ENCODE data around the gene PRDM10. TPM values are rescaled to one million over a fixed set of nuclear protein-coding genes. Genes with fewer than 3 reads are reported as not detected.

Gene PRDM10
- total RNA-seq, 4 donors from 2014 or later, result 5.1 to 8.6 (median 7.6) TPM

GRCh38 chr11:129946256-129946655, 56.4 kb downstream of the PRDM10 start:
- TF ChIP-seq POLR2A (IDR thresholded peaks at IDR 0.05; ENCODE audit: low read depth) (no peak), EP300 (IDR thresholded peaks at IDR 0.05) (no peak), POLR2AphosphoS5 (IDR thresholded peaks at IDR 0.05) (no peak)
- TF ChIP-seq, protein P1, sequence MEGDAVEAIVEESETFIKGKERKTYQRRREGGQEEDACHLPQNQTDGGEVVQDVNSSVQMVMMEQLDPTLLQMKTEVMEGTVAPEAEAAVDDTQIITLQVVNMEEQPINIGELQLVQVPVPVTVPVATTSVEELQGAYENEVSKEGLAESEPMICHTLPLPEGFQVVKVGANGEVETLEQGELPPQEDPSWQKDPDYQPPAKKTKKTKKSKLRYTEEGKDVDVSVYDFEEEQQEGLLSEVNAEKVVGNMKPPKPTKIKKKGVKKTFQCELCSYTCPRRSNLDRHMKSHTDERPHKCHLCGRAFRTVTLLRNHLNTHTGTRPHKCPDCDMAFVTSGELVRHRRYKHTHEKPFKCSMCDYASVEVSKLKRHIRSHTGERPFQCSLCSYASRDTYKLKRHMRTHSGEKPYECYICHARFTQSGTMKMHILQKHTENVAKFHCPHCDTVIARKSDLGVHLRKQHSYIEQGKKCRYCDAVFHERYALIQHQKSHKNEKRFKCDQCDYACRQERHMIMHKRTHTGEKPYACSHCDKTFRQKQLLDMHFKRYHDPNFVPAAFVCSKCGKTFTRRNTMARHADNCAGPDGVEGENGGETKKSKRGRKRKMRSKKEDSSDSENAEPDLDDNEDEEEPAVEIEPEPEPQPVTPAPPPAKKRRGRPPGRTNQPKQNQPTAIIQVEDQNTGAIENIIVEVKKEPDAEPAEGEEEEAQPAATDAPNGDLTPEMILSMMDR (IDR thresholded peaks at IDR 0.05), result no peak
- Histone ChIP-seq H3K36me3 (peaks cover 10 to 57% (median 41%) of the 10 kb centered on the region in 4 donors), H3K27ac (replicated peaks in 1 of 4) (no peak overlapping the region), H3K9me3 (no peaks in the 10 kb centered on the region), H3K4me1 (peaks cover 0 to 3% (median 0%) of the 10 kb centered on the region in 4 donors), H3K4me3 (no peak overlapping the region), H3K27me3 (no peaks in the 10 kb centered on the region)
- intact Hi-C loops (cut with DNase I), result no loop called here
- DNase-seq (ENCODE audit: extremely low spot score), result no peak
- WGBS, result 70% methylated on average over 4 of the region's 4 CpGs

- H3K4me1 ChIP-seq, result peaks cover 0 to 2% (median 0%) of the 10 kb centered on the region in 4 donors
- 96% methylated on average over 11 of the region's 11 CpGs for WGBS
Measured at GRCh38 chr11:129945373-129945772, 57.3 kb downstream of the PRDM10 start.

DNA sequence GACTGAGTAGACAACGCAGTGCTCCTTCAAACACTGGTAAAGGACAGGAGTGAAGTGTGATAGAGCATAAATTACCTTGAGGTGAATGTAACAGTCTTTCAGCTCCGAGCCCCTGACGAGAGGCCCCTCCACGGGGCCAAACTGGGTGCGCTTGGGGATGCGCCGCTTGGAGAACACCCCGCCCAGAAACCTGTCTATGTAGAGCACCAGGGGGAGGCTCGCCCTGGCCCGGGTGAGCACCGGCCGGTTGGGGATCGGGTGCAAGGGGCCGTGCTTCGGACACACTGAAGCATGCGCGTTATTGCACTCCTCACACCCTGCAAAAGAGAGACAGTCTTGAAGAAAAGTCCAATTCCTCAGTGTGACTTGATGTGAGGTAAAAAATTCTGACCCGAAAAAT, 57.9 kb downstream of the PRDM10 start:
- WGBS, result 94% methylated on average over 16 of the region's 18 CpGs
- Histone ChIP-seq H3K27ac (replicated peaks in 1 of 4) (no peak overlapping the region), H3K9me3 (no peaks in the 10 kb centered on the region), H3K4me1 (no peaks in the 10 kb centered on the region), H3K27me3 (no peaks in the 10 kb centered on the region), H3K36me3 (peaks cover 10 to 57% (median 41%) of the 10 kb centered on the region in 4 donors), H3K4me3 (no peak overlapping the region)
- intact Hi-C loops (cut with DNase I), result no loop called here
- DNase-seq (ENCODE audit: extremely low spot score), result no peak
- TF ChIP-seq, protein P1 (IDR thresholded peaks at IDR 0.05), result no peak
- TF ChIP-seq EP300 (IDR thresholded peaks at IDR 0.05) (no peak), POLR2AphosphoS5 (IDR thresholded peaks at IDR 0.05) (no peak), POLR2A (IDR thresholded peaks at IDR 0.05; ENCODE audit: low read depth) (no peak)

More at GRCh38 chr11:129945373-129945772, 57.3 kb downstream of the PRDM10 start:
- intact Hi-C loops (cut with DNase I), result no loop called here
- H3K4me3 ChIP-seq, result no peak overlapping the region
- TF ChIP-seq, protein P1 (IDR thresholded peaks at IDR 0.05), result no peak
- H3K36me3 ChIP-seq, result peaks cover 10 to 57% (median 41%) of the 10 kb centered on the region in 4 donors
- H3K27me3 ChIP-seq, result no peaks in the 10 kb centered on the region
- H3K9me3 ChIP-seq, result no peaks in the 10 kb centered on the region
- no peak for DNase-seq (ENCODE audit: extremely low spot score)
- no peak overlapping the region for H3K27ac ChIP-seq (replicated peaks in 1 of 4)

DNA sequence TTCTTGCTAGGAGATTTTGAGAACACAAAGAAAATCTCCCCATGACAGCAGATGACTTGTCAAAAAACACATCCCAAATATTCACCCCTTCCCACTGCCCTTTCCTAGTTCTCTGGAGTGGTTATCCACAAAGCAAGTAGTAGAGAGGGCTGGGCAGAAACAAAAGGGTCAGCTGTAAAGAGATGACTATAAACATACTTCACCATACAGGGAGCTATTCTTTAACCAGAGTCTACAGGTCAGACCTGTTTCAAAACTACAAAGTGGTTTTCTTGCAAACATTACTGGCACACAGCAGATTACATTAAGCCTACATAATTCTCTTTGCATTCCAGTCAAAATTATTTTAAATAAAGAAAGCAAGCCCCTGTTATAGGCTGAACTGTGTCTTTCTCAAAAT, 59.6 kb downstream of the PRDM10 start:
- intact Hi-C loops (cut with DNase I), result no loop called here
- H3K27me3 ChIP-seq, result no peaks in the 10 kb centered on the region
- H3K4me1 ChIP-seq, result no peaks in the 10 kb centered on the region
- H3K9me3 ChIP-seq, result no peaks in the 10 kb centered on the region
- peaks cover 10 to 57% (median 41%) of the 10 kb centered on the region in 4 donors for H3K36me3 ChIP-seq
- no peak overlapping the region for H3K4me3 ChIP-seq
- DNase-seq (ENCODE audit: extremely low spot score), result no peak
- no peak overlapping the region for H3K27ac ChIP-seq (replicated peaks in 1 of 4)
- TF ChIP-seq, protein P1 (IDR thresholded peaks at IDR 0.05), result no peak
- TF ChIP-seq EP300 (IDR thresholded peaks at IDR 0.05) (no peak), POLR2A (IDR thresholded peaks at IDR 0.05; ENCODE audit: low read depth) (no peak), POLR2AphosphoS5 (IDR thresholded peaks at IDR 0.05) (no peak)

DNA sequence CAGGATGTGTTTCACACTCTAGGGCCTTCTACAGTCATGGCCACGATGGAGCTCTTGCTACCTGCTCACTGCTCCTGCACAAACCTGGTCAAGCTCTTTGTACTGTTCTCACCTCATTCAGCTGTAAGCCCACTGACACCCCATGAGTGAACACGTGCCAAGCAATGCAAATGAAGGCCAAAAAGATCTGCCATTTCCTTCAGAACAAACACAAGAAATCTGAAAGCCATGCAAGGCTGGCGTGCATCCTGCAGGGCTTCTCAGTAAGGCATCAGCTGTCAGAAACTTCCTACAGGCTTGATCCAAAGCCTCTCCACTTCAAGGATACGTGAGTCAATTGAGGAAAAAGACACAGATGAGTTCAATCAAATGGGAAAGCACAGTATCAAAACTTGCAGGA, 63.1 kb downstream of the PRDM10 start:
- intact Hi-C loops (cut with DNase I), result no loop called here
- H3K4me3 ChIP-seq, result no peak overlapping the region
- no peak for TF ChIP-seq POLR2AphosphoS5 (IDR thresholded peaks at IDR 0.05)
- no peak for TF ChIP-seq POLR2A (IDR thresholded peaks at IDR 0.05; ENCODE audit: low read depth)
- TF ChIP-seq EP300 (IDR thresholded peaks at IDR 0.05), result no peak
- TF ChIP-seq, protein P1 (IDR thresholded peaks at IDR 0.05), result no peak
- no peaks in the 10 kb centered on the region for H3K9me3 ChIP-seq
- no peak for DNase-seq (ENCODE audit: extremely low spot score)
- WGBS, result 93% methylated on average over 4 of the region's 4 CpGs
- no peaks in the 10 kb centered on the region for H3K4me1 ChIP-seq
- peaks cover 5 to 39% (median 23%) of the 10 kb centered on the region in 4 donors for H3K36me3 ChIP-seq
- no peak overlapping the region for H3K27ac ChIP-seq (replicated peaks in 1 of 4)
- H3K27me3 ChIP-seq, result no peaks in the 10 kb centered on the region
